ENCODE results near the gene PPP1R13B.
"Not testable (repeated sequence)": the region's sequence is repeated elsewhere in the genome, so short reads cannot be mapped to it uniquely, and the experiment has no call there.

The PPP1R13B gene

DNA sequence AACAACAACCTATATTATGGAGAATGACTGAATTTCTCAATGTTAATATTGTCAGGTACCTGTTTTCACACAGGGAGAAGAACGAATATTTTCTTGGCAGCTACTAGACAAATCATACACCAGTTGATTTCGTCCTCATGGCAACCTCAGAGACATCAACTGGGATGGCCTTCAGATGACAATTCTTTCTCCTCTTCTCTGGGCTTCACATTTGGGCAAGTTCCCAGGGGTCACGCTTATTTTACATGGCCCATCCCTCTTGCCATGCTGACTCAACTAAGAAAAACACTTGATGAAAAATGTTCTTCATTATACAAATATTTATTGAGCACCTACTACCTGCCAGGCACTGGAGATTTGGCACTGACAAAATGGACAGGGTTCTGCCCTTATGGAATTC, 29.0 kb downstream of the PPP1R13B start:
- H3K4me1 ChIP-seq (ENCODE audit: control insufficient read depth, insufficient read depth, low read length) = peaks cover 11% of the 10 kb centered on the region
- H3K27me3 ChIP-seq (ENCODE audit: control insufficient read depth, insufficient read depth, low read length) = no peaks in the 10 kb centered on the region
- H3K36me3 ChIP-seq (ENCODE audit: control insufficient read depth, insufficient read depth, low read length) = no peaks in the 10 kb centered on the region
- H3K4me3 ChIP-seq (ENCODE audit: low read length) = no peak overlapping the region
- no peaks in the 10 kb centered on the region for H3K9me3 ChIP-seq (ENCODE audit: control insufficient read depth, low read length)
- H3K9ac ChIP-seq (ENCODE audit: low read length) = no peak overlapping the region

- H3K4me1 ChIP-seq (ENCODE audit: control insufficient read depth, insufficient read depth, low read length) = peaks cover 11% of the 10 kb centered on the region
- H3K9me3 ChIP-seq (ENCODE audit: control insufficient read depth, low read length) = no peaks in the 10 kb centered on the region
- no peak overlapping the region for H3K9ac ChIP-seq (ENCODE audit: low read length)
- H3K4me3 ChIP-seq (ENCODE audit: low read length) = no peak overlapping the region
- no peaks in the 10 kb centered on the region for H3K27me3 ChIP-seq (ENCODE audit: control insufficient read depth, insufficient read depth, low read length)
- H3K36me3 ChIP-seq (ENCODE audit: control insufficient read depth, insufficient read depth, low read length) = no peaks in the 10 kb centered on the region
Measured at GRCh38 chr14:103817595-103817994, 29.8 kb downstream of the PPP1R13B start.

- H3K9ac ChIP-seq (ENCODE audit: low read length) = no peak overlapping the region
- peaks cover 11% of the 10 kb centered on the region for H3K4me1 ChIP-seq (ENCODE audit: control insufficient read depth, insufficient read depth, low read length)
- no peaks in the 10 kb centered on the region for H3K9me3 ChIP-seq (ENCODE audit: control insufficient read depth, low read length)
- no peaks in the 10 kb centered on the region for H3K27me3 ChIP-seq (ENCODE audit: control insufficient read depth, insufficient read depth, low read length)
- no peaks in the 10 kb centered on the region for H3K36me3 ChIP-seq (ENCODE audit: control insufficient read depth, insufficient read depth, low read length)
- H3K4me3 ChIP-seq (ENCODE audit: low read length) = no peak overlapping the region
Measured at GRCh38 chr14:103816991-103817390, 30.4 kb downstream of the PPP1R13B start.

DNA sequence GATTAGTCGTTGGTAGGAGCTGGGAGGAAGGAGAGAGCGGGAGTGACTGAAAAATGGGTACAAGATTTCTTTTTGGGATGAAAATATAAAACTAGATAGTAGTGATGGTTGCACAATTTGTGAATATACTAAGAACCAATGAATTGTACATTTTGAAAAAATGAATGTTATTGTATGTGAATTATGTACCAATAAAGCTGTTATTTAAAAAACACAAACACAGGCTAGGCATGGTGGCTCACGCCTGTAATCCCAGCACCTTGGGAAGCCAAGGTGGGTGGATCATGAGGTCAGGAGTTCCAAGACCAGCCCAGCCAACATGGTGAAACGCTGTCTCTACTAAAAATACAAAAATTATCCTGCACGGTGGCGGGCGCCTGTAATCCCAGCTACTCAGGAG, 32.1 kb downstream of the PPP1R13B start:
- no peaks in the 10 kb centered on the region for H3K36me3 ChIP-seq (ENCODE audit: control insufficient read depth, insufficient read depth, low read length)
- H3K27me3 ChIP-seq (ENCODE audit: control insufficient read depth, insufficient read depth, low read length) = no peaks in the 10 kb centered on the region
- no peak overlapping the region for H3K4me3 ChIP-seq (ENCODE audit: low read length)
- H3K4me1 ChIP-seq (ENCODE audit: control insufficient read depth, insufficient read depth, low read length) = peaks cover 8% of the 10 kb centered on the region
- no peaks in the 10 kb centered on the region for H3K9me3 ChIP-seq (ENCODE audit: control insufficient read depth, low read length)
- H3K9ac ChIP-seq (ENCODE audit: low read length) = no peak overlapping the region

- H3K4me3 ChIP-seq (ENCODE audit: low read length) = no peak overlapping the region
- no peaks in the 10 kb centered on the region for H3K27me3 ChIP-seq (ENCODE audit: control insufficient read depth, insufficient read depth, low read length)
- no peaks in the 10 kb centered on the region for H3K4me1 ChIP-seq (ENCODE audit: control insufficient read depth, insufficient read depth, low read length)
- H3K36me3 ChIP-seq (ENCODE audit: control insufficient read depth, insufficient read depth, low read length) = no peaks in the 10 kb centered on the region
- H3K9ac ChIP-seq (ENCODE audit: low read length) = no peak overlapping the region
- no peaks in the 10 kb centered on the region for H3K9me3 ChIP-seq (ENCODE audit: control insufficient read depth, low read length)
Measured at GRCh38 chr14:103811189-103811588, 36.2 kb downstream of the PPP1R13B start.

DNA sequence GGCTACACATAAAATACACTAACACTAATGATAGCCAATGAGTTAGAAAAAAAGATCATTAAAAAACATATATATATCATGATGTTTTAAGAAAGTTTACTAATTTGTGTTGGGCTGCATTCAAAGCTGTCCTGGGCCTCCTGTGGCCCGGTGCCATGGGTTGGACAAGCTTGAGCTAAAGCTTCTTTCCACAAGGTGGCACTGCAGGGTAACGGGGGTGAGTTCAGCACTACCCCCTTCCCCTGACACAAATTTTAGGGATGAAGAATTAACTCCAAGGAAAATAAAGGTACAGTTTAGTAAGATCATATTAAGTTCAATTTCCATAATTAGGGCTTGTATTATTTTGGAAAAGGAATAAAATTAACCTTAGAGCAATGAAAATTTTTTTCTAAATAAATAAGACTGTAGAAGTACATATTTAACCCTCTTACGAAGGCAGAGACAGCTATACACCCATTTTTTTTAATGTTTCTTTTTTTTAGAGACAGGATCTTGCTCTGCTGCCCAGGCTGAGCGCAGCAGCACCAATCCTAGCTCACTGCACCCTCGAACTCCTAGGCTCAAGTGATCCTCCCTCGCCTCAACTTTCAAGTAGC, 38.9 kb downstream of the PPP1R13B start:
- Histone ChIP-seq H3K9ac (ENCODE audit: low read length) (no peak overlapping the region), H3K27me3 (ENCODE audit: control insufficient read depth, insufficient read depth, low read length) (no peaks in the 10 kb centered on the region), H3K9me3 (ENCODE audit: control insufficient read depth, low read length) (no peaks in the 10 kb centered on the region), H3K36me3 (ENCODE audit: control insufficient read depth, insufficient read depth, low read length) (no peaks in the 10 kb centered on the region), H3K4me1 (ENCODE audit: control insufficient read depth, insufficient read depth, low read length) (no peaks in the 10 kb centered on the region), H3K4me3 (ENCODE audit: low read length) (no peak overlapping the region)

DNA sequence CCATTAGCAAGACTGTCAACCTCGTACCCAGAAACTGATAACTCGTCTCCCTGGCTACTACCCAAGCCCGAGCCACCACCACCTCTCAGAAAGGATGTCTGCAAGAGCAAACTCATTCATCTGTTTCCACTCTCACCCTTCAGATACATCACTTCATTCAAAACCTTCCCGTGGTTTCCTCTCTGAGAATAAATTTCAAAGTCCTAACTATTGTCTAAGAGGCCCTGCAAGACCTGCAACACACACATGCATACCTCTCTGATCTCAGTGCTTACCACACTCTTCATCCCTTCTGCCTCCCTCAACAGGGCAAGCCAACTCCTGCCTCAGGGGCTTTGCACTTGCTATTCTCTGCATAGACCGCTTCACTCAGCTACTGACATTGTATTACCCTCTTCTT, 40.6 kb downstream of the PPP1R13B start:
- Histone ChIP-seq H3K4me1 (ENCODE audit: control insufficient read depth, insufficient read depth, low read length) (no peaks in the 10 kb centered on the region), H3K27me3 (ENCODE audit: control insufficient read depth, insufficient read depth, low read length) (no peaks in the 10 kb centered on the region)

GRCh38 chr14:103805708-103806107, 41.7 kb downstream of the PPP1R13B start:
- H3K4me1 ChIP-seq (ENCODE audit: control insufficient read depth, insufficient read depth, low read length) = no peaks in the 10 kb centered on the region
- H3K27me3 ChIP-seq (ENCODE audit: control insufficient read depth, insufficient read depth, low read length) = no peaks in the 10 kb centered on the region
- H3K9me3 ChIP-seq (ENCODE audit: control insufficient read depth, low read length) = no peaks in the 10 kb centered on the region
- H3K4me3 ChIP-seq (ENCODE audit: low read length) = no peak overlapping the region
- no peak overlapping the region for H3K9ac ChIP-seq (ENCODE audit: low read length)
- no peaks in the 10 kb centered on the region for H3K36me3 ChIP-seq (ENCODE audit: control insufficient read depth, insufficient read depth, low read length)

More for the DNA sequence above, 40.6 kb downstream of the PPP1R13B start:
- Histone ChIP-seq H3K4me3 (ENCODE audit: low read length) (no peak overlapping the region), H3K9ac (ENCODE audit: low read length) (no peak overlapping the region), H3K9me3 (ENCODE audit: control insufficient read depth, low read length) (no peaks in the 10 kb centered on the region), H3K36me3 (ENCODE audit: control insufficient read depth, insufficient read depth, low read length) (no peaks in the 10 kb centered on the region)

- no peaks in the 10 kb centered on the region for H3K27me3 ChIP-seq (ENCODE audit: control insufficient read depth, insufficient read depth, low read length)
- no peaks in the 10 kb centered on the region for H3K9me3 ChIP-seq (ENCODE audit: control insufficient read depth, low read length)
- no peaks in the 10 kb centered on the region for H3K4me1 ChIP-seq (ENCODE audit: control insufficient read depth, insufficient read depth, low read length)
- H3K4me3 ChIP-seq (ENCODE audit: low read length) = no peak overlapping the region
- no peaks in the 10 kb centered on the region for H3K36me3 ChIP-seq (ENCODE audit: control insufficient read depth, insufficient read depth, low read length)
- H3K9ac ChIP-seq (ENCODE audit: low read length) = no peak overlapping the region
Measured at GRCh38 chr14:103803661-103804060, 43.7 kb downstream of the PPP1R13B start.

GRCh38 chr14:103802356-103802755, 45.0 kb downstream of the PPP1R13B start:
- Histone ChIP-seq H3K4me1 (ENCODE audit: control insufficient read depth, insufficient read depth, low read length) (no peaks in the 10 kb centered on the region), H3K9ac (ENCODE audit: low read length) (no peak overlapping the region), H3K9me3 (ENCODE audit: control insufficient read depth, low read length) (no peaks in the 10 kb centered on the region), H3K27me3 (ENCODE audit: control insufficient read depth, insufficient read depth, low read length) (no peaks in the 10 kb centered on the region), H3K4me3 (ENCODE audit: low read length) (no peak overlapping the region), H3K36me3 (ENCODE audit: control insufficient read depth, insufficient read depth, low read length) (no peaks in the 10 kb centered on the region)

GRCh38 chr14:103801459-103801858, 45.9 kb downstream of the PPP1R13B start:
- Histone ChIP-seq H3K4me3 (ENCODE audit: low read length) (no peak overlapping the region), H3K36me3 (ENCODE audit: control insufficient read depth, insufficient read depth, low read length) (no peaks in the 10 kb centered on the region), H3K4me1 (ENCODE audit: control insufficient read depth, insufficient read depth, low read length) (no peaks in the 10 kb centered on the region), H3K9me3 (ENCODE audit: control insufficient read depth, low read length) (no peaks in the 10 kb centered on the region), H3K9ac (ENCODE audit: low read length) (no peak overlapping the region), H3K27me3 (ENCODE audit: control insufficient read depth, insufficient read depth, low read length) (no peaks in the 10 kb centered on the region)

DNA sequence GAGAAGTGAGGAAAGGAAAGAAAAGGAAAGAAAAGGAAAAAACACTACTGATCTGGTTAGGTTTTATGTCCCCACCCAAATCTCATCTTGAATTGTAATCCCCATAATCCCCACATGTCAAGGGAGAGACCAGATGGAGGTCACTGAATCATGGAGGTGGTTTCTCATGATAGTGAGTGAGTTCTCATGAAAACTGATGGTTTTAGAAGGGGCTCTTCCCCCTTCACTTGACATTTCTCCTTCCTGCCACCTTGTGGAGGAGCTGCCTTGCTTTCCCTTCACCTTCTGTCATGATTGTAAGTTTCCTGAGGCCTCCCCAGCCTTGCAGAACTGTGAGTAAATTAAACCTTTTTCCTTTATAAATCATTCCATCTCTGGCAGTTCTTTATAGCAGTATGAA, 54.2 kb downstream of the PPP1R13B start:
- H3K4me1 ChIP-seq (ENCODE audit: control insufficient read depth, insufficient read depth, low read length); H3K36me3 ChIP-seq (ENCODE audit: control insufficient read depth, insufficient read depth, low read length); H3K9me3 ChIP-seq (ENCODE audit: control insufficient read depth, low read length); H3K27me3 ChIP-seq (ENCODE audit: control insufficient read depth, insufficient read depth, low read length); H3K9ac ChIP-seq (ENCODE audit: low read length); H3K4me3 ChIP-seq (ENCODE audit: low read length): not testable (repeated sequence)

DNA sequence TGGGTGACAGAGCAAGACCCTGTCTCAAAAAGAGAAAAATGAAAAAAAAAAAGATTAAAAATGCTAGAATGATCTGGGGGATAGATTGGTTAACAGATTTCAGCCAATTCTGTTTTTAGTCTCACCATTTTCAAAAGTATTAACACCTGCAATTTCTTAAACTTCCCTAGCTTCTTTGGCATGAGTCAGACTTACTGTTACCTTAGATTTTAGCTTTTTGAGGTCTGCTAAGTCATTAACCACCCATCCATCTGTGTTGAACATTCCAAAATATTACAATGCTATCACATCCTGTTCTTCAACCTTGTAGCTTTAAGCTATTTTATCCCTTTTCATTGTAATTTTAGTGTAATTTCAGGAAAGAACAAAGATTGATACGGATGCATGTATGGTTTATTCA, 59.3 kb downstream of the PPP1R13B start:
- H3K36me3 ChIP-seq (ENCODE audit: control insufficient read depth, insufficient read depth, low read length) = no peaks in the 10 kb centered on the region
- no peak overlapping the region for H3K4me3 ChIP-seq (ENCODE audit: low read length)
- no peaks in the 10 kb centered on the region for H3K27me3 ChIP-seq (ENCODE audit: control insufficient read depth, insufficient read depth, low read length)
- no peaks in the 10 kb centered on the region for H3K4me1 ChIP-seq (ENCODE audit: control insufficient read depth, insufficient read depth, low read length)
- H3K9me3 ChIP-seq (ENCODE audit: control insufficient read depth, low read length) = no peaks in the 10 kb centered on the region
- H3K9ac ChIP-seq (ENCODE audit: low read length) = no peak overlapping the region

All from mucosa of stomach (tissue), 1 donor.